ENCODE results near the gene KIF16B.

GRCh38 chr20:16394784-16395183 lies 178.5 kb downstream of the KIF16B start:
- TF ChIP-seq CTCF (IDR thresholded peaks at IDR 0.05; ENCODE audit: low read depth, low read length), result no peak
- no peak for TF ChIP-seq EZH2phosphoT487 (IDR thresholded peaks at IDR 0.05; ENCODE audit: low read depth)
